Trophoblast cell (in vitro differentiated cells and primary cell): Measurements from ENCODE around the gene ODF2.

Experiments used
- DNase-seq, 2 donors: peaks; one replicate each; pipeline ENCODE4 v3.0.0-alpha.2; 2016
- H2AFZ ChIP-seq: 2 replicates; pipeline ENCODE4 v1.6.1; 2013; ENCODE audit warnings: low read length, moderate library complexity, mild to moderate bottlenecking; ENCODE audit not compliant: insufficient read depth, poor library complexity
- H2AK5ac ChIP-seq: 2 replicates; pipeline ENCODE4 v1.6.1; 2013; ENCODE audit warnings: mild to moderate bottlenecking, low read length
- H2BK120ac ChIP-seq: 2 replicates; pipeline ENCODE4 v1.6.1; 2013; ENCODE audit warnings: low read length, mild to moderate bottlenecking, moderate library complexity; ENCODE audit not compliant: insufficient read depth, poor library complexity
- H2BK12ac ChIP-seq: 2 replicates; pipeline ENCODE4 v1.6.1; 2013; ENCODE audit warnings: mild to moderate bottlenecking, low read length, moderate library complexity
- H2BK5ac ChIP-seq: 2 replicates; pipeline ENCODE4 v1.6.1; 2013; ENCODE audit warnings: low read length, low read depth, moderate library complexity, mild to moderate bottlenecking; ENCODE audit not compliant: poor library complexity
- H3K14ac ChIP-seq: 2 replicates; pipeline ENCODE4 v1.6.1; 2013; ENCODE audit warnings: mild to moderate bottlenecking, low read length
- H3K18ac ChIP-seq: 2 replicates; pipeline ENCODE4 v1.6.1; 2013; ENCODE audit warnings: mild to moderate bottlenecking, low read length
- H3K23ac ChIP-seq: 2 replicates; pipeline ENCODE4 v1.6.1; 2013; ENCODE audit warnings: low read length
- H3K27ac ChIP-seq: 2 replicates; pipeline ENCODE4 v1.5.1; 2013; ENCODE audit warnings: low read depth, mild to moderate bottlenecking, inconsistent platforms, low read length, moderate library complexity
- H3K27me3 ChIP-seq: 2 replicates; pipeline ENCODE4 v1.6.1; 2013; ENCODE audit warnings: inconsistent platforms, mild to moderate bottlenecking, low read length, moderate library complexity; ENCODE audit not compliant: insufficient read depth
- H3K36me3 ChIP-seq, 2 experiments: 1 replicate in 1 of 2; 2 replicates in 1 of 2; pipeline ENCODE4 v1.6.1; 2013; ENCODE audit warnings: low read length in 2 of 2, mild to moderate bottlenecking in 2 of 2, moderate library complexity in 1 of 2; ENCODE audit not compliant: insufficient read depth in 2 of 2, control insufficient read depth in 1 of 2
- H3K4ac ChIP-seq: 2 replicates; pipeline ENCODE4 v1.6.1; 2013; ENCODE audit warnings: low read depth, mild to moderate bottlenecking, low read length, moderate library complexity
- H3K4me1 ChIP-seq, 2 experiments: 1 replicate in 1 of 2; 2 replicates in 1 of 2; pipeline ENCODE4 v1.6.1; 2013; ENCODE audit warnings: low read length in 2 of 2, mild to moderate bottlenecking in 2 of 2, moderate library complexity in 1 of 2; ENCODE audit not compliant: insufficient read depth in 2 of 2, control insufficient read depth in 1 of 2
- H3K4me2 ChIP-seq: 2 replicates; pipeline ENCODE4 v1.6.1; 2013; ENCODE audit warnings: inconsistent platforms, mild to moderate bottlenecking, low read length, moderate library complexity
- H3K4me3 ChIP-seq: 2 replicates; pipeline ENCODE4 v1.5.1; 2013; ENCODE audit warnings: mild to moderate bottlenecking, low read depth, low read length, inconsistent platforms
- H3K79me1 ChIP-seq: one replicate; pipeline ENCODE4 v1.6.1; 2013; ENCODE audit warnings: low read length
- H3K79me2 ChIP-seq: 2 replicates; pipeline ENCODE4 v1.6.1; 2013; ENCODE audit warnings: low read length, mild to moderate bottlenecking; ENCODE audit not compliant: control insufficient read depth, insufficient read depth, poor library complexity
- H3K9ac ChIP-seq: 2 replicates; pipeline ENCODE4 v1.6.1; 2013; ENCODE audit warnings: mild to moderate bottlenecking, low read length
- H3K9me3 ChIP-seq: 2 replicates; pipeline ENCODE4 v1.6.1; 2013; ENCODE audit warnings: low read depth, mild to moderate bottlenecking, control low read depth, inconsistent platforms, low read length; ENCODE audit not compliant: insufficient read depth
- H4K12ac ChIP-seq: 2 replicates; pipeline ENCODE4 v1.6.1; 2013; ENCODE audit warnings: low read depth, mild to moderate bottlenecking, low read length, moderate library complexity
- H4K8ac ChIP-seq: 2 replicates; pipeline ENCODE4 v1.6.1; 2013; ENCODE audit warnings: low read depth, mild to moderate bottlenecking, low read length, moderate library complexity
- H4K91ac ChIP-seq: one replicate; pipeline ENCODE4 v1.6.1; 2013; ENCODE audit warnings: low read depth, mild to moderate bottlenecking, low read length, moderate library complexity
- WGBS: extraction: QIAGEN DNeasy Blood & Tissue Kit; methylation state at CpG from one replicate; pipeline ENCODE4 v1.1.7; 2013; ENCODE audit warnings: missing lambda C conversion rate; ENCODE audit not compliant: insufficient read length, insufficient coverage; ENCODE audit errors: extremely low coverage; 5-methylcytosine and 5-hydroxymethylcytosine counted together

Gene ODF2

GRCh38 chr9:128456613-128457061 lies 831 bp downstream of the ODF2 start:
- H3K4ac ChIP-seq: peak overlapping the region; percentile 80
- peak overlapping the region; percentile 91 for H2AK5ac ChIP-seq
- peak overlapping the region; percentile 86 for H3K4me2 ChIP-seq
- H3K4me1 ChIP-seq: peaks cover 2 to 10% of the 10 kb centered on the region in 2 experiments
- H3K23ac ChIP-seq: no peak overlapping the region
- peak overlapping the region; percentile 42 for H2BK5ac ChIP-seq
- peak overlapping the region; percentile 72 for H3K27ac ChIP-seq
- peak overlapping the region; percentile 78 for H3K4me3 ChIP-seq
- peaks cover 19 to 21% of the 10 kb centered on the region in 2 experiments for H3K36me3 ChIP-seq
- H2BK120ac ChIP-seq: peak overlapping the region; percentile 87
- DNase-seq: peak; percentile 18 to 56
- peaks cover 3% of the 10 kb centered on the region for H3K79me2 ChIP-seq
- peak overlapping the region; percentile 84 for H3K18ac ChIP-seq
- peaks cover 9% of the 10 kb centered on the region for H3K79me1 ChIP-seq
- peak overlapping the region; percentile 91 for H3K9ac ChIP-seq
- H3K14ac ChIP-seq: peak overlapping the region; percentile 73
- no CpG with 5 or more reads among the region's 48 CpGs for WGBS
- H4K91ac ChIP-seq: peak overlapping the region; percentile 81
- peak overlapping the region; percentile 97 for H2AFZ ChIP-seq
- no peaks in the 10 kb centered on the region for H3K27me3 ChIP-seq
- H3K9me3 ChIP-seq: no peaks in the 10 kb centered on the region
- H4K8ac ChIP-seq: peak overlapping the region; percentile 80
- peak overlapping the region; percentile 85 for H4K12ac ChIP-seq
- H2BK12ac ChIP-seq: no peak overlapping the region

GRCh38 chr9:128457207-128457606 lies 1.4 kb downstream of the ODF2 start:
- Histone ChIP-seq H3K9ac (no peak overlapping the region), H3K27me3 (no peaks in the 10 kb centered on the region)
- WGBS: no CpG with 5 or more reads among the region's 14 CpGs

GRCh38 chr9:128459011-128459410 lies 3.2 kb downstream of the ODF2 start:
- Histone ChIP-seq H3K4me2 (no peak overlapping the region), H2AK5ac (no peak overlapping the region)
- WGBS: no CpG with 5 or more reads among the region's 3 CpGs

More at GRCh38 chr9:128457207-128457606, 1.4 kb downstream of the ODF2 start:
- no peak overlapping the region for H2AFZ ChIP-seq
- peaks cover 9% of the 10 kb centered on the region for H3K79me1 ChIP-seq
- no peak overlapping the region for H3K4ac ChIP-seq
- peaks cover 2 to 10% of the 10 kb centered on the region in 2 experiments for H3K4me1 ChIP-seq
- DNase-seq: no peak
- no peak overlapping the region for H4K91ac ChIP-seq
- no peak overlapping the region for H2AK5ac ChIP-seq
- H2BK12ac ChIP-seq: no peak overlapping the region
- H3K27ac ChIP-seq: no peak overlapping the region
- no peak overlapping the region for H3K18ac ChIP-seq
- peaks cover 22 to 24% of the 10 kb centered on the region in 2 experiments for H3K36me3 ChIP-seq
- no peaks in the 10 kb centered on the region for H3K9me3 ChIP-seq
- no peak overlapping the region for H2BK5ac ChIP-seq
- H3K4me2 ChIP-seq: peak overlapping the region; percentile 86
- no peak overlapping the region for H4K8ac ChIP-seq
- no peak overlapping the region for H2BK120ac ChIP-seq
- no peak overlapping the region for H3K14ac ChIP-seq
- H3K79me2 ChIP-seq: peaks cover 3% of the 10 kb centered on the region
- no peak overlapping the region for H4K12ac ChIP-seq
- peak overlapping the region; percentile 78 for H3K4me3 ChIP-seq
- no peak overlapping the region for H3K23ac ChIP-seq

GRCh38 chr9:128469070-128469469 lies 13.3 kb downstream of the ODF2 start:
- no peak overlapping the region for H4K12ac ChIP-seq
- no CpG with 5 or more reads among the region's 7 CpGs for WGBS
- no peaks in the 10 kb centered on the region for H3K9me3 ChIP-seq
- no peak overlapping the region for H2BK5ac ChIP-seq
- H3K18ac ChIP-seq: no peak overlapping the region
- no peaks in the 10 kb centered on the region for H3K27me3 ChIP-seq
- no peak overlapping the region for H3K4ac ChIP-seq
- H3K9ac ChIP-seq: no peak overlapping the region
- H3K14ac ChIP-seq: no peak overlapping the region
- no peak overlapping the region for H3K23ac ChIP-seq
- no peak overlapping the region for H4K8ac ChIP-seq
- H2BK12ac ChIP-seq: no peak overlapping the region
- no peak overlapping the region for H3K4me2 ChIP-seq
- no peak overlapping the region for H3K4me3 ChIP-seq
- no peak overlapping the region for H2AFZ ChIP-seq
- H3K79me2 ChIP-seq: no peaks in the 10 kb centered on the region
- H2BK120ac ChIP-seq: no peak overlapping the region
- no peak overlapping the region for H2AK5ac ChIP-seq
- H3K27ac ChIP-seq: no peak overlapping the region
- H4K91ac ChIP-seq: no peak overlapping the region
- peaks cover 30 to 39% of the 10 kb centered on the region in 2 experiments for H3K36me3 ChIP-seq
- no peak for DNase-seq
- H3K79me1 ChIP-seq: no peaks in the 10 kb centered on the region
- no peaks in the 10 kb centered on the region for H3K4me1 ChIP-seq

More at GRCh38 chr9:128459011-128459410, 3.2 kb downstream of the ODF2 start:
- Histone ChIP-seq H3K18ac (no peak overlapping the region), H4K12ac (no peak overlapping the region), H3K79me2 (peaks cover 3% of the 10 kb centered on the region), H3K9me3 (no peaks in the 10 kb centered on the region), H2BK120ac (no peak overlapping the region), H3K4me3 (no peak overlapping the region), H3K27me3 (no peaks in the 10 kb centered on the region), H4K91ac (no peak overlapping the region), H3K9ac (no peak overlapping the region), H3K27ac (no peak overlapping the region), H2BK12ac (no peak overlapping the region), H2BK5ac (no peak overlapping the region), H3K4ac (no peak overlapping the region), H3K4me1 (peaks cover 2 to 10% of the 10 kb centered on the region in 2 experiments), H2AFZ (no peak overlapping the region), H3K23ac (no peak overlapping the region), H3K79me1 (peaks cover 9% of the 10 kb centered on the region), H3K36me3 (peaks cover 27 to 36% of the 10 kb centered on the region in 2 experiments), H3K14ac (no peak overlapping the region), H4K8ac (no peak overlapping the region)
- no peak for DNase-seq
